ENCODE data around the gene HOXB3.

HOXB3 gene

GRCh38 chr17:48596735-48597527 is 6.9 kb upstream of the HOXB3 start:
- DNase-seq: no peak

GRCh38 chr17:48596000-48596734 is 6.1 kb upstream of the HOXB3 start:
- DNase-seq: no peak

DNA sequence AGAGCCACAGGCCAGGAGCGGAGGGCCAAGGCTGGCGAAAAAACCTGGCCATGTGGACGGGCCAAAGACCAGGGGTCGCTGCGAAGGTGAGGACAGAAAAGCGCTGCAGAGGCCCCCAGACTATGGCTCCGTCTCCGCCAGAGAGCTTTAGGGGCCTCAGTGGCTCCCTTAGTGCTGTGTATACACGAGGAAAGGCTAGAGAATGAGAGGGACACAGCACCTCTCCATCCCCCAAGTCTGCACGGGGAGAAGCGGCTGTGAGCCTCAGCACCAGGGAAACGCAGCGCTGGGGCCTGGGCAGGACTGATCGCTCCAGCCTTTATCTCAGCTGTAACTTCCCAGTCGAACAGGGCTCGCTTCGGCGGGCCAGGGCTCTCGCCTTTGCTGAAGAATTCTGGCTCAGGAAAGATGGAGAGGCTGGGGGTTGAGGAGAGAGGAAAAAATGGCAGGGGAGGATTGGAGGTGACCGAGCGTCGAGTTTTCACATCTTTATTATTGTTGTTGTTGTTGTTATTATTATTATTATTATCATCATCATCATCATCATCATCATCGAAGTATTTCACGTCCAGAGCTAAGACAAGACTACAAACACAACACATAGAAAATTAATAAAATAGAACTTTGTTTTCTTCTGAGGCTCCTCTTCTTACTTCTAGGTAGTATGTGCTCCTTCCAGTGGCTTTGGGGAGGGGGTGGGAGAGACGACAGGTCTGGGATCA is 5.4 kb upstream of the HOXB3 start:
- no peak for DNase-seq

- no peak for DNase-seq
Observed at GRCh38 chr17:48594538-48595277, 4.7 kb upstream of the HOXB3 start.

DNA sequence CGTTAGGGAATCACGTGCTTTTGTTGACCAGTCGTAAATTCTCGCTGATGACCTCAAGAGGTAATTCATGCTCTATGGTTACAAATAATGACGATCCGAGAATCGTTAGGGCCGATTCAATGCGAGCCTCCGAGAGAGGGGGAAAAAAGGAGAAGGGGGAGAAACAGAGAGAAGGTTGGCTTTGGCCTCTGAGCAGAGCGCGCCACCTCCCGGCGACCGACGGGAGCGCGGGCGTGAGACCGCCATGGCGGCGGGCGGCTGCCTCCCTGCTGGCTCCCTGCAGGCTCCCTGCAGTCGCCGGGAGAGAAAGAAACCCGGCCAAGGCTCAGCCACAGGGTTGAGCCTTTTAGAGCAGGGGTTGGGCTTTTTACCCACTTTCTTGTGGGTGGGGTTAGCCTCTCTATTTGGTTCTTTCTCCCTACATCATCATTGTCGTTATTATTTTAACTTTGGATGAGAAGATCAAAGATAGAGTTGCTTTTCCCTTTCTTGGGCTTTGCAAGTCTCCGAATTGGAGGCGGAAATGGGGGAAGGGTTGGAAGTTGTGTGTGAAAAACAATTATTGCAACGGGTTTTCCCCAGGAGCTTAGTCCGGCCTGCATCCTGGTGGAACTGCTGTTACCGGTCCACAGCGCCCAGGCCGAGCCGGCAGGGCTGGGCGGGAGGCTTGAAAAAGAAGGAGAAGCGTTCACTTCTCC is 3.9 kb upstream of the HOXB3 start:
- no peak for DNase-seq

GRCh38 chr17:48593126-48593829 is 3.2 kb upstream of the HOXB3 start, which contains the start of gene HOXB5:
TSS of gene HOXB5 (minus strand) at chr17:48593779. CDS start at chr17:48593682, 97 bp downstream.
- no peak for DNase-seq

DNA sequence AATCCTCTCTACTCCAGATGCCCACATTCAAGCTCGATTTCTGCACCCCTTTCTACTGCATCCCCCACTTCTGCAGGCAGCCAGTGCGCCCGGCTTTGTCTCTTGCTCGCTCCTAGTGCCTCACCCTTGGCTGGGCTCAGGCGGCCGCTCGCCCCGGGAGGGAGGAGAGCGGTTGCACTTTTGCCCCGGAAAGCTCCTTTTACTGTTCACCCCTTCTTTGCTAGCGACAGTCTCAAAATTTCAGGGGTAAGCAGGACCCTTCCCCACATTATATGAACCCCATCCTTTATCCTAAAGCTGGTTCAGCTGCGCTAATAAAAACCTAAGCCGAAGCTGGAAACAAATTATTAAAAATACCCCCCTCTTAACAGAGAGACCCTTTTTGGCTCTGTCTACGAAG is 2.5 kb upstream of the HOXB3 start:
- no peak for DNase-seq

GRCh38 chr17:48592057-48592514 is 2.0 kb upstream of the HOXB3 start:
- no peak for DNase-seq

DNA sequence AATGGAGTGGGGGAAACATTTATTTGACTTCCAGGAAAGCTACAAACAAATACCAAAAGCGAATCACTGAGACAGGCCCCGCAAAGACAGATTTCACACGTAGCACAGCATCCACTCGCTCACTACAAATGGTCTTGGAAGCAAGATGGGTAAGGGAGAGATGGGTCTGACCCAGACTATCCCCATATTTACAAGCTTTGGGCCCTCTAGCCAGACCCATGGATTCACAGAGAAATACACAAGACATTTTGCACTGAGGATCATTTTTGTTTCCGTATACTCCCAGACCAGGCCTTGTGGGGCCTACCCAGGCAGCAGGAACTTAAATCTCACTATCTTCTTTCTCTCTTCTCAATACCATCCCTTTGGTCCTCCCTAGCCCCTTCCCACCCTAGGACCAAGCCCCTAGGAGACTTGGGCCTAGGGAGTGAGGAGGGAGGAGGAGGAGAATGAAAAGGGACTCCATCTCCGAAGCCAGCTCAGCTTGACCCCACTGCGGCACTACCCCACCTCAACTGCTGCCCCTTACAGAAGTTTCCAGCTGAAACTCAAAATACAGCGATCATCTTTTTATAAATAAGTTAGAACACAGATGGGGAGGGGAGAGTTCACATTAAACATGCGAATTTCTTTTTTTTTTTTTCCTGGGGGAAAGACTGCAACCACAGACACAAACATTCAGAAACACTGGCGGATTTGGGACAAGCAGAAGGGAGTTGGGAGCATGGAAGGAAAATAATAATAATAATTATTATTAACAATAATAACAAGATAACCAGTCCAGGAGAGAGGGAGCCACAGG is 1.4 kb upstream of the HOXB3 start:
- DNase-seq: no peak

DNA sequence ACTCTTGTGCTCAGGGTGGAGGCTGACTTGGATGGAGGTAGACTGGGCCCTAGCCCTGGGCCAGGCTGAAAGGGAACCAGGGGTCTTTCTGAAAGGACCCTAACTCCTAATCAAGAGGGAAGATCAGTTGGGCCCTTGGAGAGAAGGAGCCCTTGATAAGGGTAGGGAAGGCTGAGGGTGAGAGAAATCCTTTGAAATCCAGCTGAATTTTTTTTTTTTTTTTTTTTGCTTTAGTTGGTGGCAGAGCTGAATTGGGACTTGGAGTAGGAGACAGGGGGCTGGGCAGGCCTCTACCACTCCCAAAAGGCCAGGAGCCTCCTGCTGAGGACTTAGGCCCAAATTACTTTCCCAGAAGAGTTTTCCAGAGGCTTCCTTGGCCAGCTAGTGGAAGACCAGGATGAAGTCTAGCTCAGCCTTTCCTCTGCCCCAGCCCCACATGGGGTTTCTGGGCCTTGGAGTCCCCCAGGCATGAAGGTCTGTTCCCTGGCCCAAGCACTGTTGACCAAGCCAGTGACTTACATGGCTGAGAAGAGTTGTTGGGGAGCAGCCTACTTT is 643 bp upstream of the HOXB3 start:
- DNase-seq: no peak

DNA sequence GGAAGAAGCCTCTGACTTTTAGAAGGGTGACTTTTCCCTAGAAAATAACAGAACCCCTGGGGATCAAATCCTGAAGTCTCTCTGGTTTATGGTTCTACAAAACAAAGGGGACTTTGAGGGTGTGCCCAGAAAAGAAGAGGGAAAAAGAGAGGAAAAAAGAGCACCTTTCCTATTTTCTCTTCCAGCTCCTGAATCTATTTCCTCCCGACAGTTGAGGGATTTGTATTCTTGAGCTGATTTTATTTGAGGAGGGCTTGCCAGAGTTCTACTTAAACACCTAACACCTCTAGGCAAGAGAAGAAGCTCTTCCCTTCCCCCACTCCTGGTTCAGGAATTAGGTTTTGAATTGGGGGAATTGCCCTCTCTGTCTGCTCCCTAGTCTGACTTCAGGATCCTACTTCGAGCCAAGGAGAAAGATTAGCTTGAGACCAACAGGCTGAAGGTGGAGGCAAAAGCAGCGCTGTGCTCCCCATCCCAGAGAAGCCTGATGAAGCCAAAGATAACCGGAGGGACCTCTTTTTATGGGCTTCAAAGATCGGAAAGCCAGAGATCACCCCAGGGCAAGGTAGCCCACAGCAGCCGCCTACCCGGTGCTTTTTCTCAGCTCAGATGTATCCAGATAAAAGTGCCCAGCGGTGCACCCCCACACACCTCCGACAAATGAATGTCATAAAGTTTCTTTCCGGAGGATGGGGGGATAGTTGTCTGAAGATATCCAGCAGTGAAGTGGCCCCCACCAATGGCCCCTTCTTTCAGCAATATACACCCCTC is 796 bp downstream of the HOXB3 start:
- DNase-seq: no peak

- no peak for DNase-seq
Observed at GRCh38 chr17:48588528-48588927, 1.5 kb downstream of the HOXB3 start.

DNA sequence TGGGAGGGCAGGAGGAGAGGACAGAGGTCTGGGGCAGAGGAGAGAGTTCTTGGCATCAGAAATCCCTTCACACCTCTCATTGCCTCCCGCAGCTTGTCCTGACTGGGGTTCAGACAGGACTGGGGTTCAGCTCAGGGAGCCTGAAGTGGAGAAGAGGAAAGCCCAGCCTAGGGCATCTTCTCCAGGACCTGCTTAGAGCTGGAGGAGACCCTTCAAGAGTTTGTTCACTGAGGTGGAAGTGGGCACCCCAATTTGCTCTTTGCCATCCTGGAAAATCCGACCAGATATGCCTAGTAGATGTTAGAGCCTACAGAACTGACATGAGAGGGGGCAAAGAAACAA is 2.0 kb downstream of the HOXB3 start:
- no peak for DNase-seq

DNA sequence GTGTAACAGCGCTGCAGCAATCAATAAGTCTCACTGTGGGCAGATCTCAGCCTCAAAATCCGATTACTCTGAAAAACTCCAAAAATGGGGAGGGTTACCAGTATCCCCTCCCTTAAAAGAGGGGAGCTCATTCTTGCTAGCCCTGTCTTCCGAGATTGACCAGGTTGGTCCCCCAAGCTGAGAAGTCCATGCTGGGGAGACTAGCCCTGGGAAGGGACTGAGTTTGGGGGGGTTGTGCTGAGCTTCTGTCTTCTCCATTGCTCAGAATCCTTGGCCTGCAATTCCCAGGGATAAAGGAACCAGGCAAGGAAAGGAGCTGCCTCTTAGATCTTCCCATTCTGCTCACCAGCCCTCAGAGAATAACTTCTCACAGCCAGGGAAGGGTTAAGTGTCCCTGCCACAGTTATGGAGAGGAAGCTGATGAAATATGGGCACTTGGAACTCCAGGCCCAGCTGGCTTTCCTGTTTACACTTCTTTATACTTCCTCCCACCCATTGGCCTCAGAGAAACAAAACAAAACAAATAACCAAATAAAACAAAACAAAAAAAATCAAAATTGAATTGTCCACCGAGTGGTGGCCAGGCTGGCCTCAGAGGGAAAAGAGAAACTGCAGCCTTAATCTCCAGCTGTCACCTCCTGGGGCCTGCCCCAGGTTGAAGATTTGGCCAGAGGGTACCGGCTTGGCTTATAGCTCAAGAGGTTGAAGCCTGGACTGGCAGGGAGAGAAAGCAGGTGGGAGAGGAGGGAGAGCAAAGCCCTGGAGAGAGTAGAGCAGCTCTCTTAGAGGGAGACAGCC is 2.6 kb downstream of the HOXB3 start:
- DNase-seq: no peak

GRCh38 chr17:48586355-48587258 is 3.4 kb downstream of the HOXB3 start:
- DNase-seq: no peak

- no peak for DNase-seq
Observed at GRCh38 chr17:48584223-48584741, 5.8 kb downstream of the HOXB3 start.

GRCh38 chr17:48583708-48584222 is 6.3 kb downstream of the HOXB3 start:
- DNase-seq: no peak
